ENCODE measurements around the gene CECR2.

GRCh38 chr22:17589810-17590375 is 220.6 kb downstream of the CECR2 start:
- no peak for TF ChIP-seq EZH2 (IDR thresholded peaks at IDR 0.05; ENCODE audit: borderline replicate concordance, insufficient read depth, low read length, poor library complexity, severe bottlenecking)
- no peak for TF ChIP-seq CTCF (IDR thresholded peaks at IDR 0.05; ENCODE audit: poor library complexity, severe bottlenecking)
- TF ChIP-seq EP300 (conservative IDR thresholded peaks at IDR 0.05; ENCODE audit: poor library complexity, severe bottlenecking) = no peak
- no peak for TF ChIP-seq POLR2AphosphoS5 (IDR thresholded peaks at IDR 0.05)
- TF ChIP-seq TAF1 (IDR thresholded peaks at IDR 0.05; ENCODE audit: low read depth) = no peak
- no peak for TF ChIP-seq RAD21 (conservative IDR thresholded peaks at IDR 0.05)
- TF ChIP-seq MXI1 (conservative IDR thresholded peaks at IDR 0.05; ENCODE audit: poor library complexity, severe bottlenecking) = no peak
- TF ChIP-seq SMC3 (conservative IDR thresholded peaks at IDR 0.05; ENCODE audit: poor library complexity) = no peak
- no peak for TF ChIP-seq REST (IDR thresholded peaks at IDR 0.05; ENCODE audit: borderline replicate concordance)
